Stimulated activated CD4-positive, alpha-beta T cell treated with anti-CD3 and anti-CD28 coated beads, Interleukin-4, amount 100 ng/mL, for 24 hours (primary cell): Measurements from ENCODE around the gene PC.

Experiments used
- DNase-seq: peaks from one replicate; pipeline ENCODE4 v3.0.0-alpha.2; 2020

The PC gene

DNA sequence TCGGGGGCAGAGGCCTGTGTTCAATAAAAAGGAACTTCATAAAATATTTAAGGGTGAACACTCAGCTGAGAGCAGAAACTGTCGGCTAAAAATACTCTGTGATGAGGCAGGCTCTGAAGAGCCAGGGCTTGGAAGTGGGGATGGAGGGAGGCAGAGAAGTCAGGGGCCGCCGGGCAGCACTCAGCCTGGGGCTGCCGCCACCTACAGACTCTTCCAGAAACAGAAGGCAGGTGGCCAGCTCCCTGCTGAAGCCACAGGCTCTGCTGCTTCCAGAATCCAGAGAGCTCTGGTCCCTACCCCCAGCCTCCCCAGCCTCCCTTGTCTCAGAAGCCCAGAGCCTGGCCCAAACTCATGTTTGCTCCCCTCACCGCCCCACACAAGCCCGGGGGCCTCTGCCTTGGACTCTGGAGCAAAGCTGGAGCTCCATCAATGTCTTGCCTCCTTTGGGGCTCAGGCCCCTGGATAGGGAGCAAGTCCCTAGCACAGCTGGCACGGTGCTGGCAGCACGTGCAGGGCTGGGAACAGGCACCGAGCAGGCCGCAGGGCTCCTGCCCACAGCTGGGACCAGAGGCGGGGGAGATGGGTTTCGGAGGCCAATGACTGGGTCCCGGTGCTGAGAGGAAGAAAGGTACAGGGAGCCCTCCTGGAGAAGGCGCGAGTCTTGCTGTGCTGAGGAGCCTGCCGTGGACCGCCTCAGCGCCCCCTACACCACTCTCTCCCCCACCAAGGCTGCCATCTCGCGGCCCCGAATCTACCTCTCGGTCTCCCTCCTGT, 93.1 kb downstream of the PC start:
- DNase-seq = no peak

DNA sequence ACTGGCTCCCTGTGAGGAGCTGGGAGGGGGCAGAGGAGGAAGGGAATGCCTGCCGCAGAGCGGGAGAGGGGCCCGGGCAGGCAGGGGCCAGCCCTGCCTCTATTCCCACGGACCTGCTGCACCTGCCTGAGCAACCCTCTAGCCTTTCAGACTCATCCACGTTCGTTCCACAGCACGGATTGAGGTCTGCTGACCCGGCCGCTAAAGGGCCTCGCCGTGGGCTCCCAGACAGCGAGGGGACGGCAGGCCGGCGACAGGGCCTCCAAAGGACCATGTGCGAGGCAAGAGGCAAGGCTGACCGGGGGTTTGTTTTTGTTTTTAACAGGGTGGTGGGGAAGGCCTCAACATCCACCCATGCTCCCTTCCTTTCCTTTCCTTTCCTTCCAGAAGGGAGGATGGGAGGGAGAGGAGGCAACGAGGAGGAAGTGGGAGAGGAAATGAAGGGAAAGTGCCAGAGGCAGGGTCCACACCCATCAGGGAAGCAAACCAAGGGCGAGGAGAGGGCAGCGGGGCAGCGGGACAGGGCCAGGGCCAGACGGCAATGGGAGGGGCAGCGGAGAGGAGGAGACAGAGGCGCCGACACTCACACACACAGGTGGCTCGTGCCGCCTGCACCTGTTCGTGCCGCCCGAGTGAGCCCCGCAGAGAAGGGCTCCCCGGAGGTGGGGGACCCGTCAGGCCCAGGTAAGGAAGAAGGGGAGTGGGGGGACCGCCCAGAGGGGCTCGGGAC, 93.8 kb downstream of the PC start:
- no peak for DNase-seq

DNA sequence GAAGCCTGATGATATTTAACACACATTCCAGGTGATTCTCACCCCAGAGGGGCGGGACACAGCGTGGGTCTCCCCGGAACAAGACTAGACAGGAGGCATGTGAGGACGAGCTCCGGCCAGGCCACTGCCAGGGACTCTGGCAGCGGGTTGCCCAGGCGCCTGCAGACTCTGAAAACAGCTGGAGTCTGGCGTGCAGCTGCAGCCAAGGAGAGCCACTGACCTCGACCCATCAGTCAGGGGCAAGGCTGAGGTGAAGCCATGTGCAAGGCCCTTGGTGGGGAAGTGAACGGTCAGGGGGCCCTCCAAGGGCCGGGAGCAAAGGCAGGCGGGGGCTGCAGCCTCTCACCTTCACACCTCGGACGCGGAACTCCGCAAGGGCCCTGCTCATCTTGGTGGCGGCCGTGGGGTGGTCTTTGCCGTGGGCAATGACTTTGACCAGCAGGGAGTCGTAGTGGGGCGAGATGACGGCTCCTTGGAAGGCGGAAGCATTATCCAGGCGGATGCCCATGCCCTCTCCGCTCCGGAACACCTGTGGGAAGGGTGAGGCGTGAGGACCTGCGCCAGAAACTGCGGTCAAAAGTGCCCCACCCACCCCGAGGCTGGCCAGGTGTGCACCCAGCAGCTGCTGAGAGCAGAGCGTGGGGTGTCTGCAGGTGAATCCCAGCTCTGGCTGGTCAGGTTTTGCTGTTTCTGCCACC, 94.6 kb downstream of the PC start:
- DNase-seq = no peak

DNA sequence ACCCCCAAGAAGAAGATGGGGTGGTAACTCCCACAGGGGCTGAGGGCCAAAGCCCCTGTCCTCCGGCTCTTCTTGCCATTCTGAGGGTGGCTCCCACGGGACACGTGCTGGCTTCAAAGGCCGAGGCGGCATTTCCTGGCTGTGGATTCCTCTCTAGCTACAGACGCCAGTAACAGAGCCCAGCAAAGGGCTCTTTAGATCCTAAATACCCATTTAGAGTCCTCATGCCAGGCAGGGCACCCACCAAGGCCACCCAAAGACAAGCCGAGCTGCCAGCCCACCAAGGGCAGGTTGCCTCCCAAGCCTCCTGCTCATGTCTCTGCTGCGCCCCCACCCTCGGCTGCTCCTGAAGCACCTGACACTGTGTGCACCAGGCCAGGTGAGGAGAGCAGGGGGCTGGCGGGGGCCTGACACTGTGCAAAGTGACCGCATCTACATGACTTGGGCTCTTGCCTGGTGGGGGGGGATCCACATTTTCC, 95.6 kb downstream of the PC start:
- no peak for DNase-seq

DNA sequence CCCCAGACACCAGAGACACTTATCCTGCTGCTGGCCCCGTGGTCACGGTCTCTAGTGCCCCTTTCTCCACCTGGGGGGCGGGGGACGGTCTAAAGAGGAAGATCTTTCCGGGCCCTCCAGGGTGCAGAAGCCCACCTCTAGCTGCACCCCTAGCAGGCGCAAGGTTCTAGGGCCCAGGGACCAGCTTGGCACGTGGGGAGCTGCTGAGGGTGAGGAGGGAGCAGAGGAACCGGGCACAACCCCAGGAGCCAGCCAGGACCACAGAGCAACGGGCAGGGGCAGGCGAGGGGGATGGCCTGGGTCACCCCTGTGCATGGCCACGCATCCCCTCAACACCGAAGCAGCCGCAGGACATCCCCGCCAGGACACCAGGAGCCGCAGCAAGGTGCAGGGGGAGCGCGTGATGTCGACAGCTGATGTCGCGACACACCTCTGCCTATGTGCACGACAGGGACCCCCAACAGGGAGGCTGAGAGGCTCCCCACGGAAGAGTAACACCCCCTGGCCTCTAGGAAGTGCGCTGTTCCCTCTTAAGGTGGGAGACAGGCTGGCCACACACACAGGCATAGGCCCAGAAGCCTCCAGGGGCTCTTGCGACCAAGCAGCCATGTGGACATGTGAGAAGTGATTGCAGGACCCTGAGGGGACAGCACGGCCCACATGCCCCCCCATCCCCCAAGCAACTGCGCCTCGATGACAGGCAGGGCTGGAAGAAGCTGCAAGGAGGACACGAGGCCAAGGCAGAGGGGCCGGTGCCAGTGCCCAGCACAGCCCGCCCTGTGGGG, 96.2 kb downstream of the PC start:
- no peak for DNase-seq

DNA sequence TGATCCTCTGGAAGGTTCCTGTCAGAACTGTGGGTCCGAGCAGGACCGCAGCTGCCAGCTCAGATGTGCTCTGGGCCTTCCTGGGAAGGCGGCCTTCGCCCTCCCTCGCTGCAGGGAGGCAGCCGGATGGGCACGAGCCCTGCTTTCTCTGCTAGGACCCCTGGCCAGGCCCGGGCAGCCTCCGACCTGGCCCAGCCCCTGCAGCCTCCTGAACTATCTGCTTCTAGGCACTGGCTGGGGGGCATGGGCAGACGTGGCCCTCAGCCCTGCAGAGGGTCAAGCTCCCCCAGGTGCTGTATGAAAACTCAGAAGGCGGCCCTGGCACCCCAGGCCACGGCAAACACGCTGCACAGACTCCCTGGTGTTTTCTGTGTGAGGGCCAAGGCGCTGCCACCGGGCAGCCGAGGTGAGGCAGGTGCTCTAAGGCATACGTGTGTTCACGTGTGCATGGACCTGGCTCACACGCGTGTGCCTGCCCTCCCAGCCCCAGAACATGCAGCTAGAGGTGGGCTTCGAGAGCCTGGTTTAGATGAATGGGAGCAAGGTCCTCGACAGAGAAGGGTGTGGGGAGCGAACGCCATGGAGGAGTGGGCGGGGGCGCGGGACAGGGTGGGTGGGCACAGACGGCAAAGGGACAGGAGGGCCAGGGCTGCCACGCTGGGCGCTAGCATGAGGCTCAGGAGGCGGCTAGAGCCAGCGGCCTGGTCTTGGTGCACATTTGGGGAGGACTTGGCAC, 97.0 kb downstream of the PC start:
- DNase-seq = no peak

DNA sequence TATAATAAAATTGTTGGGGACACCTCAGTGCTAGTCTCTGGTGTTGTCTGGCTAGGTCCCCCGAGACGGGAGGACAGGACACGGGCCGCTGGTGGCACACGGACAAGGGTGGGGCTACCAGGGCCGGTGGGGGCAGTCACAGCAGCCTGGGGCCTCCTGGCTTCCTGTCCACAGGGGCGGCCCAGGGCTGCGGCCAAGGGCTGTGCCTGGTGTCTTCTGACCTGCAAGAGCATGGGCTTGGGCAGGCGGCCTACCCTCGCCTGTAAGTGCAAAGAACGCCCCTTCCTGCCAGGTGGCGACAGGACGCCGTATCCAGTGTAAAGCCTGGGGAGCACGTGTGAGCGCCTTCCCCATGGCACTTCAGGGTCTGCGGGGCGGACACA, 97.7 kb downstream of the PC start:
- no peak for DNase-seq

DNA sequence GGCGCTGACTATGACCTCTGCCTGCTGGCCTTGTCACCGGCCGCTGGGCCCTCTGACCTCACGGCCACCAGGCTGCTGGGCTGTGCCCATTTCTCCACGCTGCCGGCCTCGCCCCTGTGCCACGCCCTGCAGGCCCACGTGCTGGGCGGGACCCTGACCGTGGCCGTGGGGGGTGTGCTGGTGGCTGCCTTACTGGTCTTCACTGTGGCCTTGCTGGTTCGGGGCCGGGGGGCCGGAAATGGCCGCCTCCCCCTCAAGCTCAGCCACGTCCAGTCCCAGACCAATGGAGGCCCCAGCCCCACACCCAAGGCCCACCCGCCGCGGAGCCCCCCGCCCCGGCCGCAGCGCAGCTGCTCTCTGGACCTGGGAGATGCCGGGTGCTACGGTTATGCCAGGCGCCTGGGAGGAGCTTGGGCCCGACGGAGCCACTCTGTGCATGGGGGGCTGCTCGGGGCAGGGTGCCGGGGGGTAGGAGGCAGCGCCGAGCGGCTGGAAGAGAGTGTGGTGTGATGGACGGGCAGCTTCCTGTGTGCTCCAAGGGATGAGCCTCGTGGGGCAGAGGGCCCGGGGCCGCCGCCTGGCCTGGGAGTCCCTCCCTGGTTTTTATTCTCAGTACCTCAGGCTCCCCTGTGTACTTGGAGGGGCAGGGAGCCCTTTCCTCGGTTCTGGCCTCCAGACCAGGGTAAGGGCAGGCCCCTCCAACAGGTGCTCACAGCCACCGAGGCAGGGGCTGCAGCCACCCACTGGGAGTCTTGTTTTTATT, 98.3 kb downstream of the PC start:
- DNase-seq = no peak

DNA sequence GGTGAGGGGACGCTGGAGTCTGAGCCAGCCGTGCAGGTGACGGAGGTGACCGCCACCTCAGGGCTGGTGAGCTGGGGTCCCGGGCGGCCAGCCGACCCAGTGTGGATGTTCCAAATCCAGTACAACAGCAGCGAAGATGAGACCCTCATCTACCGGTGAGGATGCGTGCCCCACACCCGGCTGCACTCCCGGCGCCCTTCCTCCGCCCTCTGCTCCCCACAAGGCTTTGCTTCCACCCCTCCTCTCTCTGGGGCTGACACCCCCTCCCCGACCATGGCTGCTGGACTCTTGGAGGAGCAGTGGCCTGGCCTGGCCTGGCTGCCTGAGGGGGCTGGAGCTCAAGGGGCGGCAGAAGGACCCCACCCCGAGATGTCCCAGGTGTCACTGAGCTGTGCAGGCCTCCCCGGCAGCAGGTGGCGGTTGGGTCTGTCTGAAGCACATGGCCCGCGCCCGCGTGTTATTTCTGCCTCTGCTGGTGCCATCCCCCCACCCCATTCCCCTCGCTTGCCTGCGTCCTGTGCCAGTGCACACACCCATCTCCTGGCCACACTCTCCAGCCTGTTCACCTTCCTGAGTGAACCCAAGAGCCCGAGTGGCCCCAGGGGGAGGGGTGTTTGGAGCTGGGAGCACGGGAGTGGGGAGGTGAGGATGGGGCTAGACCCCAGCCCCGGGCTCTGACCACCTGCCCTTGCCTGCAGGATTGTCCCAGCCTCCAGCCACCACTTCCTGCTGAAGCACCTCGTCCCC, 99.1 kb downstream of the PC start:
- DNase-seq = no peak

DNA sequence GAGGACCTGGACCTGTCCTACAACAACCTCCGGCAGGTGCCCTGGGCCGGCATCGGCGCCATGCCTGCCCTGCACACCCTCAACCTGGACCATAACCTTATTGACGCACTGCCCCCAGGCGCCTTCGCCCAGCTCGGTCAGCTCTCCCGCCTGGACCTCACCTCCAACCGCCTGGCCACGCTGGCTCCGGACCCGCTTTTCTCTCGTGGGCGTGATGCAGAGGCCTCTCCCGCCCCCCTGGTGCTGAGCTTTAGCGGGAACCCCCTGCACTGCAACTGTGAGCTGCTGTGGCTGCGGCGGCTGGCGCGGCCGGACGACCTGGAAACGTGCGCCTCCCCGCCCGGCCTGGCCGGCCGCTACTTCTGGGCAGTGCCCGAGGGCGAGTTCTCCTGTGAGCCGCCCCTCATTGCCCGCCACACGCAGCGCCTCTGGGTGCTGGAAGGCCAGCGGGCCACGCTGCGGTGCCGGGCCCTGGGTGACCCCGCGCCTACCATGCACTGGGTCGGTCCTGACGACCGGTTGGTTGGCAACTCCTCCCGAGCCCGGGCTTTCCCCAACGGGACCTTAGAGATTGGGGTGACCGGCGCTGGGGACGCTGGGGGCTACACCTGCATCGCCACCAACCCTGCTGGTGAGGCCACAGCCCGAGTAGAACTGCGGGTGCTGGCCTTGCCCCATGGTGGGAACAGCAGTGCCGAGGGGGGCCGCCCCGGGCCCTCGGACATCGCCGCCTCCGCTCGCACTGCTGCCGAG, 99.8 kb downstream of the PC start:
- DNase-seq = no peak

DNA sequence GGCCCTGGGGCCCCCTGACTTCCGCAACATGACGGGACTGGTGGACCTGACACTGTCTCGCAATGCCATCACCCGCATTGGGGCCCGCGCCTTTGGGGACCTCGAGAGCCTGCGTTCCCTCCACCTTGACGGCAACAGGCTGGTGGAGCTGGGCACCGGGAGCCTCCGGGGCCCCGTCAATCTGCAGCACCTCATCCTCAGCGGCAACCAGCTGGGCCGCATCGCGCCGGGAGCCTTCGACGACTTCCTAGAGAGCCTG, 100.3 kb downstream of the PC start:
- no peak for DNase-seq

DNA sequence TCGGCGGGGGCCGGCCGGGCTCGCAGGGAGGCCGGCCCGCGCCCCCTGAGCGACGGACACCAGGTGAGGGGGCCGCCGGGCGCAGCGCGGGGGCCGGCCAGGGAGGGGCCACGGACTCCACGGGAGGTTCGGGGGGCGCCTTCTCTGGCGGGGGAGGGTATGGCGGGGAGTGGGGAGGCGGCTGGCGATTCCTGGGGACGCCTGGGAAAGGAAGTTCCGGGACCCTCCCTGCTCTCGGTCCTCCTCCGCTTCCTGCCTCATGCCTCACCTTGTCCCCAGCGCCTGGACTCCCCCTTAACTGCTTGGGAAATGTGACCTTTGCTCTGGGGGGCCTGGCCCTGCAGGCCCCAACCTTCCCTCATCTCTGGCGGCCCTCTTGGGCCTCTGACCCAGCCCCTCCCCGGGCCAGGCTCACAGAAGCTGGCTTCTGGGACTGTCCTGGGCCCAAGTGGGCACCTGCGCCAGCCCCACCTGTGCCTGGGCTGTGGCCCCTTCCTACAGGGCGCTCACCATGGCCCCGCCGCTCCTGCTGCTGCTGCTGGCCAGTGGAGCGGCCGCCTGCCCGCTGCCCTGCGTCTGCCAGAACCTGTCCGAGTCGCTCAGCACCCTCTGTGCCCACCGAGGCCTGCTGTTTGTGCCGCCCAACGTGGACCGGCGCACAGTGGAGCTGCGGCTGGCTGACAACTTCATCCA, 100.8 kb downstream of the PC start:
- no peak for DNase-seq

DNA sequence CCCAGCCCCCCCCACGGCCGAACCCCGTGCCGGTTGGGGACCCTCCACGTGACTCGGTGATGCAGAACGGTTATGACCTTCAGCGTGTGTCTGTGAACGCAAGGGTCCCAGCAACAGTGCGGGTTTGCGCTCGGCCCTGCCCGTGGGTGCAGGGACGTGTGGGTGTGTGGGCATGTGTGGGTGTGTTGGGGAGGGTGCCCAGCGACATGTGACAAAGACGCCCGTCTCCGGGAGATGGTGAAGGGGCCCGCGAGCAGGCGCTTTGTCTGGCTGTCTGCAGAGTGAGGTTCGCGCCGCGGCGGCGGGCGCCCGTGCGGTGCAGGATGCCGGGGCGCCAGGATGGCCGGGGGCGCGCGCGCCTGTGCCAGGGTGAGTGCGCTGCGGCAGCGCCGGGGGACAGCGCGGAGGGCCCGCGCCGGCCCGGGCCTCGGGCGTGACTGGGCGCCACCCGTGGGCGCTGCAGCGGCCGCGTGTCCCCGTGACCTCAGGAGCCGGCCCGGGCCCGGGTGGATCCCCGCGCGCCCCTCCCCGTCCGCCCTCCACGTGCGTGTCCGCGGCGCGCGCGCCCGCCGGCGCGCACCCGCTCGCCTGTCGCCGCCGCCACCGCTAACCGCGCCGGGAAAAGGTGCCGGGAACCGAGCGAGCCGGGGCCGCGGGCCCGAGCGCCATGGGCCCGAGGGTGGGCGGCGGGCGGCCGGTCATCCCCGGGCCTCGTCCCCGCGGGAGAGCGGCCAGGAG, 101.5 kb downstream of the PC start, which contains the start of gene LRFN4:
Gene LRFN4, plus strand, starts transcription at position 569 of the 738 bp plus-strand sequence. CDS start 681 bp downstream, outside the sequence.
- DNase-seq = no peak

DNA sequence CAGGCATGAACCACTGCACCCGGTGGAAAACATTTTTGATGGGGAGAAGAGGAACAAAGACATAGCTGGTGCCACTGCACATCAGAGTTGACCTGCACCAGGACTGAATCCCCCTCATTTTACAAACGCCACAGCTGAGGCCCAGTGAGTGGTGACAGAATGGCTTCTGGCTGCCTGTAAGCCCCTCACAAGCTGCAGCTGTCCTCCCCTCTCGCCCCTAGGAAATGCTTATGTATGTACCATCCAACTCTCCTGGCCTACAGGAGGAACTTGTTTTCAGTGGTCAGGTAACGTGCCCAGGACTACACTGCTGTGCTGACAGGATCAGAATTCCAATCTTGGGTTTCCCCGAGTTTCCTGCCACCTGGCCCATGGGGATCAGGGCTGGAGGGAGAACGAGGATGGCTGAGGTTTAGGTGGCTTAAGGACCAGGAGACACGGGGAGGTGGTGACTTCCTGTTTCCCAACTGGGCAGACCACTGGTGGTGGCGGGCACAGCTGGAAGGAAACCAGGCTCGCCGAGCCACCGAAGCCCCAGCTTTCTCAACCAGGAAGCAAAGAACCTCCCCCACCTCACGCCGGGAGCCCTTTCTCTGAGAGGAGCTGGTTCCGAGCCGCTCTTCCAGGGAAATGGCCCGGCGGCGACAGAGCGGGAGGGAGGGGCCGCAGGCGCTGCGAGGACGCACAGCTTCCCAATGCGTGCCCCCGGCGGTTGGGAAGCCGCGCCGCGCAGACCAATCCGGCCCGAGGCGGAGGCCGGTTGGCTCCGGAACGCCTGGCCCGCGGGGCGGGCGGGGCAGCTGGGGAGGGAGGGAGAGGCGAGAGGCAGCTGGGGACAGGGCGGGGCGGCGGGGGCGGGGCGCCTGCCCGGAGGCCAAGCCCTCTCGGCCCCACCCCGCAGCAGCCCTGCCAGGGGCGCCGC, 102.3 kb downstream of the PC start:
- peak; percentile 79 for DNase-seq

DNA sequence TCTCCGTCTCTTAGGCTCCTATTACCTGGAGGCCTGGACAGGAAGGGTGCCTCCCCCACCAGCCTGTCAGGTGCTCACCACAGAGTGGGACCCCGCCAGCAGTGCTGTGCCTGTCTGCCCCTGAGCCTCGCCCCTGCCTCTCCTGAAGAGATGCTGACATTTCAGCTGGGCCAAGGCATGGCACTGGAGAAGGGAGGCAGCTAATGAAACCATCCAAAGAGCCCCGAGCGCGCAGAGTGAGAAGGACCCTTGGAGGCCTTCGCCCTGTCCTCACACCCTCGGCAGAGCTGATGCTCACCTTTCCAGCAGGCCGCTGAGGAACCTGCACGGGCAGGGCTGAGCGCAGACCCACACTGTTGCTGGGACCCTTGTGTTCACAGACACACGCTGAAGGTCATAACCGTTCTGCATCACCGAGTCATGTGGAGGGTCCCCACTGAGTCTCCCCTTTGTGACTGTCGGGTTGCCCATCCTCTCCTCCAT, 103.4 kb downstream of the PC start:
- DNase-seq = no peak

DNA sequence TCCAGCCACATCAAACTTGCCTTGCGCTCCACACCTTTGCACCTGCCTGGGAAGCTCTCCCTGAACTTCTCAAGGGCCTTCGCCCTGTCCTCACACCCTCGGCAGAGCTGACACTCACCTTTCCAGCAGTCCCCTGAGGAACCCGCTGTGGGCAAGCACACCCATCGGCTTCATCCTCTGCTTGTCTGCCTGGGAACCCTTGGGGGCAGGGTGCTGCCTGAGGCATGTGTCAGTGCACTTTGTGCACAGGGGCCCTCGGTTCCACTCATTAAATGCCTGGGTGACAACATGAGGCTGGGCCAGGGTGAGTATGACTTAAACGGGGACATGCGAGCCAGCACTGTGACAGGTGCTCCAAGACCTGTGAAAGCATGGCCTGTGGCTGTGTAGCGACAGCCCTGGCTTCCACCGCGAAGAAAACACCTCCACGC, 103.9 kb downstream of the PC start:
- no peak for DNase-seq
